A673 (cell line): ENCODE measurements around the gene WWTR1.

Experiments
- CTCF ChIP-seq: fragments of 300-800, 200-600 bp; sonication (generic); conservative IDR thresholded peaks from 2 replicates; pipeline ENCODE4 v1.5.1; 2017; ENCODE audit warnings: low read depth, mild to moderate bottlenecking, antibody characterized with exemption, low read length, moderate library complexity, mixed read lengths
- EZH2 ChIP-seq: fragments of 200-600 bp; sonication (generic); IDR thresholded peaks from 2 replicates; pipeline ENCODE4 v1.6.1; 2017; ENCODE audit warnings: borderline replicate concordance, low read depth, mild to moderate bottlenecking, mixed read lengths, antibody characterized with exemption, low read length; ENCODE audit not compliant: poor library complexity, severe bottlenecking

GRCh38 chr3:149547413-149547812 lies 110.4 kb downstream of the WWTR1 start:
- no peak for TF ChIP-seq CTCF
- no peak for TF ChIP-seq EZH2
